ENCODE results near the gene TXNL4A.

Gene TXNL4A

GRCh38 chr18:79951545-79952455, 36.6 kb downstream of the TXNL4A start, which contains the start of gene SLC66A2 (continued):
- 0 out of 2 replicates have a peak, but pooled peaks have one; percentile 23 for TF ChIP-seq PATZ1 (tag by site-specific recombination; IDR thresholded peaks at IDR 0.05)

DNA sequence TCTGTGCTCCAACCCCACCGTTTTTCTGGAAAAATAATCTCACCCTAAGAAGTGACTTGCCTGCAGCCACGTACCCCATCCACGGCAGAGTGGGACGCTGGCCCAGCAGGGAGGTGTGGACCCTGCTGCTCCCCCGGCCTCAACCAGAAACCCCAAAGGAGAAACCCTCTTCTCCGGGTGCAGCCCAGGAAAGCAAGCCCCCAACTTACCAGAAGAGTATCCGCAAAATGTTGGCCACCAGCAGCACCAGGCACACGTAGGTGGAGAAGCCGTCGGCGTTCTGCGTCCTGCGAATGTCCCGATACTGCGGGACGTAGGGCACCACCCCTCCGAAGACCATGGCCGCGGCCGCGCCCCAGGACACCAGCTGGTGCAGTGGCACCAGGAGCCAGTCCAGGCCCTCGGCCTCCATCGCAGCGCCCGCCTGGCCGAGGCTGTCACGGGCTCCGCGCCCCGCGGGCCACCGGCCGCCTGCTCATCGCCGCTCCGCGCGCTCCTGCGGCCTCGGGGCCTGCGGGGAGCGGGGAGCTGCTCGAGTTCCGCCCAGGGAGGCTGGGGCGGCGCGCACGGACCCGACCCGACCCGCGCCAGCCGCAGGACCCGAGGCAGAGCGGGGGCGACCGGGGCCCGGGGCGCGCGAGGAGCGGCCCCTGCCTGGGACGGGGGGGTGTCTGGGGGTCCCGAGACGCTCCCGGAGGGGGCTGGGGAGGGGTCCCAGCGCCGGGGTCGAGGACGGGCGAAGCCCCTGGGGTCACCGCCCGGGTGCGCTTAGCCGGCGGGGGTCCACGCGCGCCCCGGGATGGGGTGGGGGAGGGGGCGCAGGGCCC, 37.6 kb downstream of the TXNL4A start:
- POLR2A ChIA-PET: interaction anchor here (1.8 to 2.6 kb wide), 2 partner anchors 37 to 83 kb away, joined by 7 to 9 read pairs; partner anchors contain the start of genes RBFA and TXNL4A

More for the DNA sequence above, 37.6 kb downstream of the TXNL4A start:
- CTCF ChIA-PET: interaction anchor here (0.6 kb wide), 1 partner anchor 15 kb away, joined by 3 read pairs; no protein-coding TSS in a partner anchor
- no peaks in the 10 kb centered on the region for H3K9me3 ChIP-seq (ENCODE audit: control insufficient read depth, insufficient read depth, low read depth, low read length)
- TF ChIP-seq ZNF266 (tag by site-specific recombination; IDR thresholded peaks at IDR 0.05; ENCODE audit: low read depth): no peak
- TF ChIP-seq ZBTB26 (tag by site-specific recombination; optimal IDR thresholded peaks at IDR 0.05): peak; percentile 50
- peak; percentile 31; the same call in 1 of the 2 replicates for TF ChIP-seq ZIC2 (tag by site-specific recombination; IDR thresholded peaks at IDR 0.05)
- TF ChIP-seq KLF1 (tag by site-specific recombination; IDR thresholded peaks at IDR 0.05): peak; percentile 8; the same call in 1 of the 2 replicates
- TF ChIP-seq, protein P1, sequence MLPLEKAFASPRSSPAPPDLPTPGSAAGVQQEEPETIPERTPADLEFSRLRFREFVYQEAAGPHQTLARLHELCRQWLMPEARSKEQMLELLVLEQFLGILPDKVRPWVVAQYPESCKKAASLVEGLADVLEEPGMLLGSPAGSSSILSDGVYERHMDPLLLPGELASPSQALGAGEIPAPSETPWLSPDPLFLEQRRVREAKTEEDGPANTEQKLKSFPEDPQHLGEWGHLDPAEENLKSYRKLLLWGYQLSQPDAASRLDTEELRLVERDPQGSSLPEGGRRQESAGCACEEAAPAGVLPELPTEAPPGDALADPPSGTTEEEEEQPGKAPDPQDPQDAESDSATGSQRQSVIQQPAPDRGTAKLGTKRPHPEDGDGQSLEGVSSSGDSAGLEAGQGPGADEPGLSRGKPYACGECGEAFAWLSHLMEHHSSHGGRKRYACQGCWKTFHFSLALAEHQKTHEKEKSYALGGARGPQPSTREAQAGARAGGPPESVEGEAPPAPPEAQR (tag by site-specific recombination; IDR thresholded peaks at IDR 0.05): no peak
- TF ChIP-seq GLIS2 (tag by site-specific recombination; IDR thresholded peaks at IDR 0.05): peak; percentile 12; the same call in 1 of the 2 replicates
- TF ChIP-seq KLF9 (tag by site-specific recombination; IDR thresholded peaks at IDR 0.05; ENCODE audit: low read depth): 0 out of 2 replicates have a peak, but pooled peaks have one; percentile 14
- 0 out of 2 replicates have a peak, but pooled peaks have one; percentile 17 for TF ChIP-seq ZFHX2 (tag by site-specific recombination; conservative IDR thresholded peaks at IDR 0.05)
- no peak for TF ChIP-seq ZSCAN5A (tag by site-specific recombination; IDR thresholded peaks at IDR 0.05)
- no peak for TF ChIP-seq ZNF184 (tag by site-specific recombination; IDR thresholded peaks at IDR 0.05)
- no peak for TF ChIP-seq ZNF747 (tag by site-specific recombination; IDR thresholded peaks at IDR 0.05)
- TF ChIP-seq, protein P2, sequence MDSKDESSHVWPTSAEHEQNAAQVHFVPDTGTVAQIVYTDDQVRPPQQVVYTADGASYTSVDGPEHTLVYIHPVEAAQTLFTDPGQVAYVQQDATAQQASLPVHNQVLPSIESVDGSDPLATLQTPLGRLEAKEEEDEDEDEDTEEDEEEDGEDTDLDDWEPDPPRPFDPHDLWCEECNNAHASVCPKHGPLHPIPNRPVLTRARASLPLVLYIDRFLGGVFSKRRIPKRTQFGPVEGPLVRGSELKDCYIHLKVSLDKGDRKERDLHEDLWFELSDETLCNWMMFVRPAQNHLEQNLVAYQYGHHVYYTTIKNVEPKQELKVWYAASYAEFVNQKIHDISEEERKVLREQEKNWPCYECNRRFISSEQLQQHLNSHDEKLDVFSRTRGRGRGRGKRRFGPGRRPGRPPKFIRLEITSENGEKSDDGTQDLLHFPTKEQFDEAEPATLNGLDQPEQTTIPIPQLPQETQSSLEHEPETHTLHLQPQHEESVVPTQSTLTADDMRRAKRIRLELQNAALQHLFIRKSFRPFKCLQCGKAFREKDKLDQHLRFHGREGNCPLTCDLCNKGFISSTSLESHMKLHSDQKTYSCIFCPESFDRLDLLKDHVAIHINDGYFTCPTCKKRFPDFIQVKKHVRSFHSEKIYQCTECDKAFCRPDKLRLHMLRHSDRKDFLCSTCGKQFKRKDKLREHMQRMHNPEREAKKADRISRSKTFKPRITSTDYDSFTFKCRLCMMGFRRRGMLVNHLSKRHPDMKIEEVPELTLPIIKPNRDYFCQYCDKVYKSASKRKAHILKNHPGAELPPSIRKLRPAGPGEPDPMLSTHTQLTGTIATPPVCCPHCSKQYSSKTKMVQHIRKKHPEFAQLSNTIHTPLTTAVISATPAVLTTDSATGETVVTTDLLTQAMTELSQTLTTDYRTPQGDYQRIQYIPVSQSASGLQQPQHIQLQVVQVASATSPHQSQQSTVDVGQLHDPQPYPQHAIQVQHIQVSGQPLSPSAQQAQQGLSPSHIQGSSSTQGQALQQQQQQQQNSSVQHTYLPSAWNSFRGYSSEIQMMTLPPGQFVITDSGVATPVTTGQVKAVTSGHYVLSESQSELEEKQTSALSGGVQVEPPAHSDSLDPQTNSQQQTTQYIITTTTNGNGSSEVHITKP (tag by site-specific recombination; IDR thresholded peaks at IDR 0.05): 0 out of 2 replicates have a peak, but pooled peaks have one; percentile 31
- peaks cover 9% of the 10 kb centered on the region for H3K4me1 ChIP-seq (ENCODE audit: control insufficient read depth, insufficient read depth, low read length)
- peaks cover 11 to 22% of the 10 kb centered on the region in 2 experiments; a peak in 2 of 3 replicates for H3K36me3 ChIP-seq (ENCODE audit: control insufficient read depth in 2 of 2, insufficient read depth in 1 of 2, low read length in 2 of 2)
- peak overlapping the region; percentile 72 for H3K4me3 ChIP-seq (ENCODE audit: low read depth, low read length)
- H3K27ac ChIP-seq (ENCODE audit: extremely low read depth, low read depth, low read length): peak overlapping the region; percentile 41; the same call in 1 of the 2 replicates

Data from HEK293 (cell line).